ENCODE results near the gene HLA-DMB.

Gene HLA-DMB

DNA sequence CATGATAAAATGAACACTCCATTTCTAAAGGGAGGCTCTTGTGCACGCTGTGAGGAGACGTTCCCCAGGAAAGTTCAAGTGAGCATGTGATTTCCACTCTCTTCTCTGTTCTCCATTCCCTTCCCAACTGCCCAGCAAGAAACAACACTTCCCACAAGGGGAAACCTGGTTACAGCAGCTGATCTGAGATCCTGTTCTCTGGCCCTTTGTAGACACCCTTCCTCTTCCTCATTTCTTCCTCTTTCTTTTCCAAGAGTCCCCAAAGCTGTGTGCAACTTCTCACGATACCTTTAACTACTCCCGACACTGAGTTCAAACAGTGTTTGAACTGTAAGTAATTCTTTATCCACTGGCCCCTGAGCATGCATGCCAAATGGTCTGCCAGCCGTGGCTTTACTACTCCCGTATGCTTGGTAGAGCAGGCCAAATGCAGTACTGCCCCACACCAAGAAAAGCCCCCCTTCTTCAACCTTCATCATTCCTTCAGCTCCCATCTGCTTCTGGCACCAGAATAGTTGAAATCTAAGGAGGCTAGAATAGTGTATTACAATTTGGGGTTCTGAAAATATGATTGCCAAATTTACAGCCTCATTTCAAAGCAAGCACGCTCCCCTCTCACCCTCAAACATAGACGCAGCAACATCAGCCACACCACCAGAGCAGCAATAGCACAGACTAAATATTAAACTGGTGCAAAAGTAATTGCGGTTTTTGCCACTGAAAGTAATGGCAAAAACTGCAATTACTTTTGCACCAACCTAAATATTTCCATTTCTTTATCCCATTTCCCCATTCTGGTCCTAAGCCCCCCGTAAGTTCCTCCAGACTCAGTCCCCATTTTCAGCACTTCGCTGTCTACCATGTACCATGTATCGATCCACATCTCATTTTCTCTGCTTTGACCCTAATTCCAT, 4.3 kb downstream of the HLA-DMB start:
- H3K9ac ChIP-seq (ENCODE audit: low read depth, low read length, poor library complexity) = no peak overlapping the region

GRCh38 chr6:32935551-32936238, 5.1 kb downstream of the HLA-DMB start:
- H2BK12ac ChIP-seq (ENCODE audit: low read length) = no peak overlapping the region
- no peaks in the 10 kb centered on the region for H3K4me1 ChIP-seq (ENCODE audit: control insufficient read depth in 2 of 2, insufficient read depth in 1 of 2, low read depth in 1 of 2, low read length in 2 of 2)
- H2BK15ac ChIP-seq (ENCODE audit: low read length) = no peak overlapping the region
- no peaks in the 10 kb centered on the region for H3K9me3 ChIP-seq (replicated peaks in 1 of 2; ENCODE audit: control insufficient read depth in 2 of 2, insufficient read depth in 1 of 2, low read depth in 1 of 2, low read length in 2 of 2)
- H2BK120ac ChIP-seq (ENCODE audit: low read depth, low read length) = no peak overlapping the region
- no peak overlapping the region for H2AK5ac ChIP-seq (ENCODE audit: low read depth, low read length)
- no peaks in the 10 kb centered on the region for H3K79me1 ChIP-seq (ENCODE audit: low read depth, low read length)
- no peaks in the 10 kb centered on the region for H3K36me3 ChIP-seq (replicated peaks in 1 of 2; ENCODE audit: control insufficient read depth in 2 of 2, insufficient read depth in 2 of 2, low read length in 2 of 2)
- H2BK5ac ChIP-seq (ENCODE audit: low read length) = no peak overlapping the region
- H3K9ac ChIP-seq (ENCODE audit: low read depth, low read length, poor library complexity) = no peak overlapping the region
- H4K8ac ChIP-seq (ENCODE audit: low read depth, low read length) = no peak overlapping the region
- no peak for DNase-seq (ENCODE audit: low spot score)
- H3K14ac ChIP-seq (ENCODE audit: low read length) = no peak overlapping the region
- H3K4me3 ChIP-seq (ENCODE audit: low read length in 2 of 2) = no peak overlapping the region
- H3K27me3 ChIP-seq (ENCODE audit: control insufficient read depth in 3 of 3, insufficient read depth in 3 of 3, low read depth in 1 of 3, low read length in 3 of 3) = peaks cover 0 to 44% (median 0%) of the 10 kb centered on the region in 3 experiments
- no peak overlapping the region for H3K27ac ChIP-seq (replicated peaks; ENCODE audit: low read length)
- no peak overlapping the region for H4K91ac ChIP-seq (ENCODE audit: low read depth, low read length, poor library complexity)
- no peak overlapping the region for H3K23ac ChIP-seq (ENCODE audit: low read depth, low read length, poor library complexity)
- no peak overlapping the region for H3K4ac ChIP-seq (ENCODE audit: low read length)
- H3K4me2 ChIP-seq (ENCODE audit: insufficient read depth, low read length, poor library complexity, severe bottlenecking) = no peak overlapping the region
- no peak overlapping the region for H3K18ac ChIP-seq (ENCODE audit: low read length)
- no CpG with 5 or more reads among the region's 4 CpGs for WGBS, 2 donors (ENCODE audit: extremely low coverage in 2 of 2, insufficient read length in 2 of 2, insufficient replicate concordance in 1 of 2)
- no peak overlapping the region for H2AFZ ChIP-seq (ENCODE audit: low read length)

More for the DNA sequence above, 4.3 kb downstream of the HLA-DMB start:
- Histone ChIP-seq H3K4ac (ENCODE audit: low read length) (no peak overlapping the region), H4K91ac (ENCODE audit: low read depth, low read length, poor library complexity) (no peak overlapping the region), H2AK5ac (ENCODE audit: low read depth, low read length) (no peak overlapping the region), H3K36me3 (replicated peaks in 1 of 2; ENCODE audit: control insufficient read depth in 2 of 2, insufficient read depth in 2 of 2, low read length in 2 of 2) (no peaks in the 10 kb centered on the region), H2BK5ac (ENCODE audit: low read length) (no peak overlapping the region), H2BK120ac (ENCODE audit: low read depth, low read length) (no peak overlapping the region), H2AFZ (ENCODE audit: low read length) (no peak overlapping the region), H3K27ac (replicated peaks; ENCODE audit: low read length) (no peak overlapping the region), H2BK15ac (ENCODE audit: low read length) (no peak overlapping the region), H3K23ac (ENCODE audit: low read depth, low read length, poor library complexity) (no peak overlapping the region), H4K8ac (ENCODE audit: low read depth, low read length) (no peak overlapping the region), H3K9me3 (replicated peaks in 1 of 2; ENCODE audit: control insufficient read depth in 2 of 2, insufficient read depth in 1 of 2, low read depth in 1 of 2, low read length in 2 of 2) (no peaks in the 10 kb centered on the region), H2BK12ac (ENCODE audit: low read length) (no peak overlapping the region), H3K4me3 (ENCODE audit: low read length in 2 of 2) (no peak overlapping the region), H3K4me1 (ENCODE audit: control insufficient read depth in 2 of 2, insufficient read depth in 1 of 2, low read depth in 1 of 2, low read length in 2 of 2) (no peaks in the 10 kb centered on the region), H3K79me1 (ENCODE audit: low read depth, low read length) (no peaks in the 10 kb centered on the region), H3K27me3 (ENCODE audit: control insufficient read depth in 3 of 3, insufficient read depth in 3 of 3, low read depth in 1 of 3, low read length in 3 of 3) (peaks cover 0 to 37% (median 0%) of the 10 kb centered on the region in 3 experiments), H3K14ac (ENCODE audit: low read length) (no peak overlapping the region), H3K4me2 (ENCODE audit: insufficient read depth, low read length, poor library complexity, severe bottlenecking) (no peak overlapping the region), H3K18ac (ENCODE audit: low read length) (no peak overlapping the region)
- no CpG with 5 or more reads among the region's 12 CpGs for WGBS, 2 donors (ENCODE audit: extremely low coverage in 2 of 2, insufficient read length in 2 of 2, insufficient replicate concordance in 1 of 2)
- DNase-seq (ENCODE audit: low spot score) = no peak

GRCh38 chr6:32933661-32934085, 7.2 kb downstream of the HLA-DMB start:
- H3K4me1 ChIP-seq (ENCODE audit: control insufficient read depth in 2 of 2, insufficient read depth in 1 of 2, low read depth in 1 of 2, low read length in 2 of 2) = no peaks in the 10 kb centered on the region
- no peak overlapping the region for H3K14ac ChIP-seq (ENCODE audit: low read length)
- H3K23ac ChIP-seq (ENCODE audit: low read depth, low read length, poor library complexity) = no peak overlapping the region
- no peak overlapping the region for H3K4ac ChIP-seq (ENCODE audit: low read length)
- no peaks in the 10 kb centered on the region for H3K9me3 ChIP-seq (replicated peaks in 1 of 2; ENCODE audit: control insufficient read depth in 2 of 2, insufficient read depth in 1 of 2, low read depth in 1 of 2, low read length in 2 of 2)
- no peak overlapping the region for H2BK15ac ChIP-seq (ENCODE audit: low read length)
- no peak overlapping the region for H2BK120ac ChIP-seq (ENCODE audit: low read depth, low read length)
- no peak overlapping the region for H3K9ac ChIP-seq (ENCODE audit: low read depth, low read length, poor library complexity)
- no peaks in the 10 kb centered on the region for H3K79me1 ChIP-seq (ENCODE audit: low read depth, low read length)
- no peak overlapping the region for H3K27ac ChIP-seq (replicated peaks; ENCODE audit: low read length)
- H2AFZ ChIP-seq (ENCODE audit: low read length) = no peak overlapping the region
- H3K36me3 ChIP-seq (replicated peaks in 1 of 2; ENCODE audit: control insufficient read depth in 2 of 2, insufficient read depth in 2 of 2, low read length in 2 of 2) = no peaks in the 10 kb centered on the region
- H3K4me2 ChIP-seq (ENCODE audit: insufficient read depth, low read length, poor library complexity, severe bottlenecking) = no peak overlapping the region
- no CpG with 5 or more reads among the region's 3 CpGs for WGBS, 2 donors (ENCODE audit: extremely low coverage in 2 of 2, insufficient read length in 2 of 2, insufficient replicate concordance in 1 of 2)
- DNase-seq (ENCODE audit: low spot score) = peak; percentile 67
- H3K27me3 ChIP-seq (ENCODE audit: control insufficient read depth in 3 of 3, insufficient read depth in 3 of 3, low read depth in 1 of 3, low read length in 3 of 3) = peaks cover 0 to 51% (median 0%) of the 10 kb centered on the region in 3 experiments
- no peak overlapping the region for H2BK12ac ChIP-seq (ENCODE audit: low read length)
- no peak overlapping the region for H4K8ac ChIP-seq (ENCODE audit: low read depth, low read length)
- no peak overlapping the region for H3K4me3 ChIP-seq (ENCODE audit: low read length in 2 of 2)
- H3K18ac ChIP-seq (ENCODE audit: low read length) = no peak overlapping the region
- H2BK5ac ChIP-seq (ENCODE audit: low read length) = no peak overlapping the region
- no peak overlapping the region for H4K91ac ChIP-seq (ENCODE audit: low read depth, low read length, poor library complexity)
- H2AK5ac ChIP-seq (ENCODE audit: low read depth, low read length) = no peak overlapping the region
